GM19467 (cell line): ENCODE measurements around the gene TOP1.

Experiments
- ATAC-seq: cut with Tn5 transposase; IDR thresholded peaks from one replicate; pipeline ENCODE4 v1.9.1; 2021; ENCODE audit warnings: mild to moderate bottlenecking, moderate library complexity; ENCODE audit not compliant: unreplicated experiment

The TOP1 gene

GRCh38 chr20:41028359-41029149 is at the start of gene TOP1:
Gene TOP1, plus strand, starts transcription at chr20:41028822. Its CDS starts 246 bp downstream, at chr20:41029068.
- peak; percentile 91 for ATAC-seq

DNA sequence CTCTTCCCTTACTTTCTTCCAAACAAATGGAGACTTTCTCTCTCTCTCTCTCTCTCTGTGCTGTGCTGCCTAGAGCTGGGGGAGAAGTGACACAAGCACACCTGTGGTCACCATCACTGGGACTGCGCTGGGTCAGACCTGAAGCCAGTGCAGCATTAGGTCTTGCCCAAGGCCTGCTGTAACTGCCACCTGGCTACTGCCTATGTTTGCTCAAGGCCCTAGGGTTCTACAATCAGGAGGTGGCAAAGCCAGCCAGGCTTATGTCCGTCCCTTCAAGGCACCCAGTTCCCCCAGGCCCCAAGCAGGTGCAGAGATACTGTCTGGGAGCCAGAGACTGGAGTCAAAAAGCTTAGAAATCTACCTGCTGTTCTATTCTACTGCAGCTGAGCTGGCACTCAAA is 49.4 kb upstream of the TOP1 start:
- no peak for ATAC-seq

DNA sequence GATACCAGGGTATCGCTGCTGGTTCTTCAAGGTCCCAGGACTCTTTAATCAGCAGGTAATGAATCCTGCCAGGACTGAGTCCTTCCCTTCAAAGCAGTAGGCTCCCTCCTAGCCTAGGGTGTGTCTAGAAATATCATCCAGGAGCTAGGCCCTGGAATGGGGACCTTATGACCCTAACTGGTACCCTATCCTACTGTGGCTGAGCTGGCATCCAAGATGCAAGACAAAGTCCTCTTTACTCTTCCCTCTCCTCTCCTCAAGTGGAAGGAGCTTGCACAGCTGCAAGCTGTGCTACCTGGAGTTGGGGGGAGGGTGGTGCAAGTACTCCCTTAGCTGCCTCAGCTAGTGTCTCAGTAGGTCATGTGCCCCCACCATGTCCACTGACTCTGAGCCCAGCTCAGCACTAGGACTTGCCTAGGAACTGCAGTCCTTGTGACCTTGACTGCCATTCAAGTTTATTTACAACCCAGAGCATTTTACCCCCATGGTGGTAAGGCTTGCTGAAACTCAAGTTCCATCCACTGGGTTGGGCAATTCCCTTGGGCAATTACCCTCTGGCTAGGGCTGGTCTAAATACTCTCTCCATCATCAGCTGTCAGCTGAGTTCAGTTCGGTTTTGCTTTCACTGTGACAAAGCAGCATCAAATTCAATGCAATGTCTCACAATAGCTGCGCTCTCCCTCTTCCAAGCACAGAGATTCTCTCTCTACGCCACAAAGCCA is 48.4 kb upstream of the TOP1 start:
- no peak for ATAC-seq

DNA sequence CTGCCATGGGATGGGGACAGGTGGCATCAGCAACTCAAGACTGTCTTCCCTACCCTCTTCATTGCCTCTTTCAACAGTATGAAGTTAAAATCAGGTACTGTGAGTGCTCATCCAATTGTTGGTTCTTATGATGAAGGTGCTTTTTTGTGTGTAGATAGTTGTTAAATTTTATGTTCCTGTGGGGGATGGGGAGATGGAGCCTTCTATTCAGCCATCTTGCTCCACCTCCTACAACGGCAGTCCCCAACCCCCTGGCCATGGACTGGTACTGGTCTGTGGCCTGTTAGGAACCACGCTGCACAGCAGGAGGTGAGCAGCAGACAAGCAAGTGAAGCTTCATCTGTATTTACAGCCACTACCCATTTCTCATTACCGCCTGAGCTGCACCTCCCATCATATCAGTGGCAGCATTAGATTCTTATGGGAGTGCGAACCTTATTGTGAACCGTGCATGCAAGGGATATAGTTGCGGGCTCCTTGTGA is 47.8 kb upstream of the TOP1 start:
- no peak for ATAC-seq

DNA sequence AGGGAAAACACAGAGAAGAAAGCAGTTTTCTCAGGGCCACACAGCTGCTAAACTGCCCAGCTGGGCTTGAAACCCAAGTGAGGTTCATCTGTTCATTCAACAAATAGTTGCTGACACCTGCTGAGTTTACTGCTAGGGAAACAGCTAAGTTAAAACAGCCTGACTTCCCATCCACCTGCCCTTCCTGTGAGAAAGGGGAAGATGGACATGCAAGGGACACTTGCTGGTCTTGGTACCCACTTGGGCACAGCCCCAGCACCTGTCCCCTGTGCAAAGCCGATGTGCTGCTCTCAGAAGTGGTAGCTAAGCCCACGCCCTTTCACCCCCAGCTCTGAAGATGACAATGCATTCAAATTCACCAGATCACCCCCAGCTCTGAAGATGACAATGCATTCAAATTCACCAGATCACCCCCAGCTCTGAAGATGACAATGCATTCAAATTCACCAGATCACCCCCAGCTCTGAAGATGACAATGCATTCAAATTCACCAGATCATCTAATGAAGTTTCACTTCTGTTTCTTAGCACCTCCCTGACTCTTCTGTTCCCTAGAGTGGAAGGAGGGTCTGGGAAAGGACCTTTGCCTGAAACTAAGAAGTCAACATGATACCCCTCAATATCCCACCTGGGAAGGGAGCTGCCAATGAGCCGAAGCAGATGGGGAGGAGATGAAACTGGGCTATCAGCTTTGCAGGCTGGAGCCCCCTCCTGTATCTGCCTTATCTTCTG is 46.0 kb upstream of the TOP1 start:
- ATAC-seq: no peak

GRCh38 chr20:40983898-40984297 is 44.7 kb upstream of the TOP1 start:
- ATAC-seq: no peak

GRCh38 chr20:40984496-40984895 is 44.1 kb upstream of the TOP1 start:
- no peak for ATAC-seq

- no peak for ATAC-seq
These were observed 41.8 kb upstream of the TOP1 start for GRCh38 chr20:40986774-40987173.

DNA sequence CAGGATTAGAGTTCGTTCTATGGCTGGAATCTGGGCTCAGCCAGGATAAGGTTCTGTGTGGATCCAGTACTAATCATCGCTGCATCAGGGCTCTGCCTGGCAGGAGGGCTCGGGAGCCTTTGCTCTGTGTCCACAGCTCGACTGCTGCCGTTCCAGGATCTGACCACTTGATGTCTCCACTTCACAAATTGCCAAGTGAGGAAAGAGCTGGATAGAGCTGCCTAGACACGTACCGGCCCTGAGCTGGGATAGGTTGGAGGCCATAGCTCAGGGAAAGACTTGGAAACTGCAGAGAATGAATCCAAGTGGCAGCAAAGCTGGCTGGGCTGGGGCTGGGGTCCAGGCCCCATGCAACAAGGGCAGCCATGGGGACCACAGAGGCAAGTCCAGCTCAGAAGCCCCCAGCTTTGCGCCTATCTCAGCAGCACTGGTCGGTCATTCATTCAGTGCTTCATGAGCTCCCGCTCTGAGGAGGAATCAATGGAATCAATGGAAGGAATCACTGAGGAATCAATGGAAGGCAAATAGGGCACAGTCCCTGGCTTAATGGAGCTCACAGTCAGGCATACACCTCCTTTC is 38.0 kb upstream of the TOP1 start:
- peak; percentile 51 for ATAC-seq

DNA sequence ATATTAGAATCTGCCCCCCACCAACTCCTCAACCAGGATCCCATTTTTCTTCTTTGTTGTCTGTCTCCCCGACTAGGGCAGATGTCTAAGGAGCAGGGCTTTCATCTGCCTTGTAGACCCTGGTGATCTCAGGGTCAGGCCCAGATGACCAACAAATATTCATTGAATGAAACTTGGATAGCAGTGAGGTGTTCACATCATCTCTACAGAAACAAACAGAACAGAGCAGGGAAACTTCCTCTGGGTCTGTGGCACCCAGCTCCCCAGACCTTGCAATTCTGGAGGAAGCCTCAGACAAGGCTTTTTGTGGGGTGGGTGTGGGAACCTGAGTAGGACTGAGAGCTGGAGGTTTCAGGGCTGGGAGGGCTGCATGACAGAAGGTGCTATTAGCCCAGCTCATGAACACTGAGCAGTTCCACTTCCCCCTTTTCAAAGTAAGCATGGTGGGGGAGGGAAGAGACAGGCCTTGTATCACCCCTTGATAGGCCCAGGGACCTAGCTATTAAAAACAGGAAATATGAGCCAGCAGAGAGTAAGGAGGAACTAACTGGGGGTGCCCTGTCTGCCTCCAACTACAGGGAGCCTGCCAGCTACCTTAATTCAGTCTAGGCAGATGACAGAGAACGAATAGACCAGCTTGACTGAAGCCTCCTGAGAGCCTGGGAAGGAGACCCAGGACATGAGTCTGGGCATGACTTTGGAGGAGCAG is 37.3 kb upstream of the TOP1 start:
- peak; percentile 92 for ATAC-seq

- ATAC-seq: no peak
These were observed 36.1 kb upstream of the TOP1 start for GRCh38 chr20:40992349-40993113.

DNA sequence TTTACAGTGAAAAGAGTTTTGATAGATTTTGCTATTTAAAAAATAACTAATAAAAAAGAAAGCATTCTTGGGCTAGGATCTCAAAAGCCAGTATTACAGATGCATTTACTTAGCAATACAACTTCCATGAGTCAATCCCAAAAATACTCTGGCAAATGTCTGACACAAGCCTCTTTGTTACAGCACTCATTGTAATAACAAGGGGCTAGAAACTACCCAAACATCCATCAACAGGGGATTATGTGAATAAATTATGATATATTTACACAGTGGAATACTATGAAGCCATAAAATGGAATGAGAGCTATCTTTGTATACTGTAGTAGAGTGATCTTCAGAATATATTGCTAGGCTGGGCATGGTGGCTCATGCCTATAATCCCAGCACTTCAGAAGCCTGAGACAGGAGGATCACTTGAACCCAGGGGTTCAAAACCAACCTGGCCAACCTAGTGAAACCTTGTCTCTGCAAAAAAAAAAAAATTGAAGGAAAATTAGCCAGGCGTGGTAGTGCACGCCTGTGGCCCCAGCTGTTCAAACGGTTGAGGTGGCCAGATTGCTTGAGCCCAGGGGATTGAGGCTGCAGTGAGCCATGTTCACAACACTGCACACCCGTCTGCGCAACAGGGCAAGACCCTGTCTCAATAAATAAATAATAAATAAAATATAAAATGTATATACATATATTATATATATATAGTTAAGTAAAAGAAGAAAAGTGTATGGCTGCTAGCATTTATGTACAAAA is 34.7 kb upstream of the TOP1 start:
- no peak for ATAC-seq

GRCh38 chr20:40996326-40996725 is 32.3 kb upstream of the TOP1 start:
- ATAC-seq: no peak

DNA sequence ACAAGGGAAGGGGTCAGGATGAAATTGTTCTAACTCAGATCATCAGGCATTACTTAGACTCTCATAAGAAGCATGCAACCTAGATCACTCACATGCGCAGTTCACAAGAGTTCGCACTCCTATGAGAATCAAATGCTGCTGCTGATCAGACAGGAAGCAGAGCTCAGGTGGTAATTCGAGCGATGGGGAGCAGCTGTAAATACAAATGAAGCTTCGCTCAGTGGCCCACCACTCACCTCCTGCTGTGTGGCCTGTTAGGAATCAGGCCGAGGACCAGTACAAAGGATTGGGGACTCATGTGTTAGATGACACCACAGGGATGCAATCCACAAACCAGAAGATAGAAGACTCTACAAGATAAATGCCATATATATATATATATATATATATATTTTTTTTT is 31.5 kb upstream of the TOP1 start:
- ATAC-seq: no peak

GRCh38 chr20:40999841-41000240 is 28.8 kb upstream of the TOP1 start:
- ATAC-seq: no peak

- no peak for ATAC-seq
These were observed 28.0 kb upstream of the TOP1 start for GRCh38 chr20:41000628-41001027.

- ATAC-seq: no peak
These were observed 27.1 kb upstream of the TOP1 start for GRCh38 chr20:41001497-41001896.

- no peak for ATAC-seq
These were observed 25.8 kb upstream of the TOP1 start for GRCh38 chr20:41002842-41003142.
